ENCODE data around the gene ITPR2. TPM values are rescaled to one million over a fixed set of nuclear protein-coding genes. Genes with fewer than 3 reads are reported as not detected.

The ITPR2 gene
- polyA plus RNA-seq, 1 of the 3 experiments (the other 2 are of a cell fraction), result 2.3 TPM

DNA sequence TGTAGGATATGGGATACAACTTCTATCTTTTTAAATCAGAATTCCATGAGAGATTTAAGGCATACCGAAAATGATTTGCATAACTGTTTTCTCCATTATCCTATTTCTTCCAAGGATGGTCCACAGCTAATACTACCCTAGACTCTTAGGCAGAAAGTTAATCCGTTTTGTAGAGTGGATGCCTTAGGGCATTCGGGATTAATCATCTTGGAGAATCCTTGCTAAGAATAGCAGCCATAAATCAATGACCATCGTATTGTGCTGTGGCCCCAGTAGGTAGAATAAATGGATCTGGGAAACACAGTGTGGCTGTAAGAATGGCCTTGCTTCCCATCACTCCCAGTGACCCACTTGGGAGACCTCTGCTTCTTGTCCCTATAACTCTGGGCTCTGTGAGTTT is 538.0 kb downstream of the ITPR2 start:
- H2AFZ ChIP-seq (ENCODE audit: low read depth), result no peak overlapping the region
- TF ChIP-seq CHD2 (IDR thresholded peaks at IDR 0.05; ENCODE audit: low read length, partially characterized antibody) (no peak), RXRA (IDR thresholded peaks at IDR 0.05; ENCODE audit: borderline replicate concordance, low read depth) (no peak), TEAD4 (IDR thresholded peaks at IDR 0.05; ENCODE audit: borderline replicate concordance, insufficient read depth) (no peak), MAX (IDR thresholded peaks at IDR 0.05; ENCODE audit: low read depth) (no peak), FOXM1 (IDR thresholded peaks at IDR 0.05; ENCODE audit: low read depth) (no peak), MEF2A (IDR thresholded peaks at IDR 0.05; ENCODE audit: borderline replicate concordance, low read depth) (no peak), TCF12 (IDR thresholded peaks at IDR 0.05) (no peak), GABPA (IDR thresholded peaks at IDR 0.05; ENCODE audit: low read depth) (no peak), MXI1 (IDR thresholded peaks at IDR 0.05; ENCODE audit: low read depth, low read length) (no peak), RAD21 (IDR thresholded peaks at IDR 0.05; ENCODE audit: low read length) (no peak), RCOR1 (IDR thresholded peaks at IDR 0.05; ENCODE audit: low read length) (no peak), CTCF (IDR thresholded peaks at IDR 0.05) (no peak), JUND (IDR thresholded peaks at IDR 0.05) (no peak), SIN3A (IDR thresholded peaks at IDR 0.05; ENCODE audit: borderline replicate concordance, low read depth, low read length) (no peak), RFX5 (IDR thresholded peaks at IDR 0.05; ENCODE audit: low read length) (no peak), FOXJ3 (CRISPR knock-in tag; IDR thresholded peaks at IDR 0.05) (no peak), EZH2phosphoT487 (IDR thresholded peaks at IDR 0.05; ENCODE audit: borderline replicate concordance, low read depth) (no peak)
- TF ChIP-seq, protein P1, sequence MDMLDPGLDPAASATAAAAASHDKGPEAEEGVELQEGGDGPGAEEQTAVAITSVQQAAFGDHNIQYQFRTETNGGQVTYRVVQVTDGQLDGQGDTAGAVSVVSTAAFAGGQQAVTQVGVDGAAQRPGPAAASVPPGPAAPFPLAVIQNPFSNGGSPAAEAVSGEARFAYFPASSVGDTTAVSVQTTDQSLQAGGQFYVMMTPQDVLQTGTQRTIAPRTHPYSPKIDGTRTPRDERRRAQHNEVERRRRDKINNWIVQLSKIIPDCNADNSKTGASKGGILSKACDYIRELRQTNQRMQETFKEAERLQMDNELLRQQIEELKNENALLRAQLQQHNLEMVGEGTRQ (IDR thresholded peaks at IDR 0.05; ENCODE audit: borderline replicate concordance, low read depth, low read length), result no peak
- TF ChIP-seq, protein P2, sequence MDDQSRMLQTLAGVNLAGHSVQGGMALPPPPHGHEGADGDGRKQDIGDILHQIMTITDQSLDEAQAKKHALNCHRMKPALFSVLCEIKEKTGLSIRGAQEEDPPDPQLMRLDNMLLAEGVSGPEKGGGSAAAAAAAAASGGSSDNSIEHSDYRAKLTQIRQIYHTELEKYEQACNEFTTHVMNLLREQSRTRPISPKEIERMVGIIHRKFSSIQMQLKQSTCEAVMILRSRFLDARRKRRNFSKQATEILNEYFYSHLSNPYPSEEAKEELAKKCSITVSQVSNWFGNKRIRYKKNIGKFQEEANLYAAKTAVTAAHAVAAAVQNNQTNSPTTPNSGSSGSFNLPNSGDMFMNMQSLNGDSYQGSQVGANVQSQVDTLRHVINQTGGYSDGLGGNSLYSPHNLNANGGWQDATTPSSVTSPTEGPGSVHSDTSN (IDR thresholded peaks at IDR 0.05), result no peak
- H3K79me2 ChIP-seq (ENCODE audit: insufficient read depth), result no peaks in the 10 kb centered on the region
- no peak overlapping the region for H3K4me3 ChIP-seq (ENCODE audit: low read depth in 2 of 2, low read length in 1 of 2)
- H3K4me1 ChIP-seq (ENCODE audit: control insufficient read depth in 1 of 2, insufficient read depth in 2 of 2, low read depth in 1 of 2, low read length in 1 of 2), result 0 out of 4 replicates have a peak, but pooled peaks cover 0 to 4% of the 10 kb centered on the region in 2 experiments
- CTCF ChIA-PET, result no interaction called here
- no peaks in the 10 kb centered on the region for H3K36me3 ChIP-seq (replicated peaks in 1 of 2; ENCODE audit: control insufficient read depth in 1 of 2, insufficient read depth in 2 of 2, low read length in 1 of 2)
- H3K4me2 ChIP-seq, result no peak overlapping the region
- H3K9me2 ChIP-seq, result no peaks in the 10 kb centered on the region
- H3K9me3 ChIP-seq, result no peaks in the 10 kb centered on the region
- DNase-seq, result no peak
- H4K20me1 ChIP-seq (ENCODE audit: insufficient read depth), result no peaks in the 10 kb centered on the region
- H3K27ac ChIP-seq (ENCODE audit: low read depth in 2 of 2, low read length in 1 of 2), result no peak overlapping the region
- WGBS (ENCODE audit: low lambda C conversion rate), result 83% methylated on average over 4 of the region's 4 CpGs
- no peaks in the 10 kb centered on the region for H3K27me3 ChIP-seq (ENCODE audit: insufficient read depth)
- H3K9ac ChIP-seq, result no peak overlapping the region
- peaks cover 7% of the 10 kb centered on the region for H3F3A ChIP-seq (replicated peaks; ENCODE audit: insufficient read depth)
- POLR2A ChIA-PET, result no interaction called here
